Thyroid gland (tissue), 4 donors: ENCODE data around the gene PLD6.

Source experiments
- POLR2A ChIP-seq, 2 donors: fragments of 450-650 bp; IDR thresholded peaks; one replicate each; pipeline ENCODE4 v1.6.1; 2017; ENCODE audit warnings: antibody characterized with exemption in 2 of 2, mild to moderate bottlenecking in 2 of 2, moderate library complexity in 1 of 2
- TF ChIP-seq, protein P1 (sequence below), 6 experiments: fragments of 200-600 bp in 3 of 6; fragments of 450-650 bp in 3 of 6; sonication (generic) in 3 of 6; IDR thresholded peaks; one replicate each; pipeline ENCODE4 v1.5.1; 2016 to 2019; ENCODE audit warnings: antibody characterized with exemption in 6 of 6, mild to moderate bottlenecking in 2 of 6, inconsistent platforms in 1 of 6, moderate library complexity in 1 of 6

DNA sequence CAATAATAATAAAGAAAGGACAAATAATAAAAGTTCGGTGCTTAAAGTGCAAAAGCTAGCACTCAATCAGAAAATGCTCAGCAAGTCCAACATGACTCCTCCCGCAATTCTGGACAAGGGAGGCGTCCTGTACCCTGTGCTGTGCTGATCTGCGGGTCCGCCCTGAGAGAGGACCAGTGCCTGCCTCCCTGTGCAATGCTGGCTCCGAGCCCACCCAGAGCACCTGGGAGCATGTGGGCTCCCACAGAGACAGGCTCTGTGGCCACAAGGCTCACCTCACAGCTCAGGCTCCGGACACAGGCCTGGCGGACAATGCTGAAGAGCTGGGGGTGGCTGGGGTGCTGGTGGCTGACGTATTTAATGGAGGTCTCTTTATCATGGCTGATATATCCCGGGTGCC, 19.8 kb upstream of the PLD6 start:
- TF ChIP-seq POLR2A (IDR thresholded peaks at IDR 0.05), result no peak
- TF ChIP-seq, protein P1, sequence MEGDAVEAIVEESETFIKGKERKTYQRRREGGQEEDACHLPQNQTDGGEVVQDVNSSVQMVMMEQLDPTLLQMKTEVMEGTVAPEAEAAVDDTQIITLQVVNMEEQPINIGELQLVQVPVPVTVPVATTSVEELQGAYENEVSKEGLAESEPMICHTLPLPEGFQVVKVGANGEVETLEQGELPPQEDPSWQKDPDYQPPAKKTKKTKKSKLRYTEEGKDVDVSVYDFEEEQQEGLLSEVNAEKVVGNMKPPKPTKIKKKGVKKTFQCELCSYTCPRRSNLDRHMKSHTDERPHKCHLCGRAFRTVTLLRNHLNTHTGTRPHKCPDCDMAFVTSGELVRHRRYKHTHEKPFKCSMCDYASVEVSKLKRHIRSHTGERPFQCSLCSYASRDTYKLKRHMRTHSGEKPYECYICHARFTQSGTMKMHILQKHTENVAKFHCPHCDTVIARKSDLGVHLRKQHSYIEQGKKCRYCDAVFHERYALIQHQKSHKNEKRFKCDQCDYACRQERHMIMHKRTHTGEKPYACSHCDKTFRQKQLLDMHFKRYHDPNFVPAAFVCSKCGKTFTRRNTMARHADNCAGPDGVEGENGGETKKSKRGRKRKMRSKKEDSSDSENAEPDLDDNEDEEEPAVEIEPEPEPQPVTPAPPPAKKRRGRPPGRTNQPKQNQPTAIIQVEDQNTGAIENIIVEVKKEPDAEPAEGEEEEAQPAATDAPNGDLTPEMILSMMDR (IDR thresholded peaks at IDR 0.05), result no peak
